A172 (cell line): ENCODE data around the gene MYRFL. TPM values are rescaled to one million over a fixed set of nuclear protein-coding genes. Genes with fewer than 3 reads are reported as not detected.
"Not testable (repeated sequence)": the region's sequence is repeated elsewhere in the genome, so short reads cannot be mapped to it uniquely, and the experiment has no call there.

ENCODE experiments used
- DNase-seq: peaks from one replicate; pipeline ENCODE4 v3.0.0-alpha.2; 2015; ENCODE audit warnings: low spot score
- total RNA-seq: library from RNA; depleted of rRNA; stranded (reverse); fragments of >200 nt; shearing (Covaris generic); gene quantifications from 2 replicates; pipeline ENCODE4 v1.2.3, GENCODE V29; 2014

The MYRFL gene
- total RNA-seq, 1 experiment from 2014 or later, result not detected

DNA sequence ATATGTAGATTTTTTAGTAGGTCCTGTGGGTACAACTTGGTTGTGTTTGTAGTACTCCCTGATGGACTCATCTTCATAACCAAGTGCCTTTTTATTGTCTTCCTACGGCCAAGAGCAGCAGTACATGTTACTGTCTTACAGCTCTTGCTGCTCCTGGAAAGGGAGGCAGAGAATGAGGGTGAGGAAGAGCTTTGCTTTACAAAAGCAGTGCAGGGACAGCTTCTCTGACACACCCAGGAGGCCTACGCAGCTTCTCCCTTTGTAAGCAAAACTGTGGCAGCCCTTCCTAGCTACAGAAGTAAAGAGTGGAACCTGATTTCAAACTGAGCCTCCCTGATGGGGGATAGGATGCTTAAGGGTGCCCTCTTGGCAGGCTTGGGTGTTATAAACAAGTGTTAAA is 18.6 kb downstream of the MYRFL start:
- no peak for DNase-seq

DNA sequence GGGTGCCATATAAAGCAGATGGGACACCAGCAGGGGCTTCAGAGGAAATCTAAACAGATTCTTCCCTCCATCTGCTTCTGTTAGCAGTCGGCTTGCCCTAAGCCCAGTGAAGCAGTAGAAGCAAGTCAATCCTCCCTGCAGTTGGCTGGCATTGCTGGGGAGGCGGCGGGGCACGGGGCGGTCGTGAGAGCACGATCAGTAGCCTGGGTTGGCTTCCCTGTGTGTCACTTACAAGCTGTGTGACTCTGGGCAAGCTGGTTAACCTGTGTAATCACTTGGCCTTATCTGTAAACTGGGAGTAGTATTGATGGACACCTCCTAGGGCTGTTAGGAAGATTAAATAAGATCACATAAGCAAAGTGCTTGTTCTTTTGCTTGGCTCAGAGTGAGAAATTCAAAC is 19.4 kb downstream of the MYRFL start:
- DNase-seq, result no peak

DNA sequence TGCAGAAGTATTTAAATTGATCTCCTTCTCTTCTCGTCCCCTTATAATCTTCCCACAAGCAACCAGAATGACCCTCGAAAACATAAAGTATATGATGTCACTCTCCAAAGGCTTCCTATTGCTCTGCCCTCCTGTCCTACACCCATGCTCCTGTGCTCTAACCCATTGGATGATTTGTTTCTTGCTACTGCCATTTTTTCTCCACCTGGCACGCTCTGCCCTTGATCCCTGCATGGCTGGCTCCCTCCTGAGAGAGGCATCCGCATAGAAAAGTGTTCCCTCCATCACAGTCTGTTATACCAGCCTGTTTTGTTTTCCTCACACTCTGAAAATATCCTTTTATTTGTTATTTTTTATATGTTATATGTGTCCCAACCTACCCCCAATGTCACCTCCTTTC is 19.8 kb downstream of the MYRFL start:
- DNase-seq, result no peak

DNA sequence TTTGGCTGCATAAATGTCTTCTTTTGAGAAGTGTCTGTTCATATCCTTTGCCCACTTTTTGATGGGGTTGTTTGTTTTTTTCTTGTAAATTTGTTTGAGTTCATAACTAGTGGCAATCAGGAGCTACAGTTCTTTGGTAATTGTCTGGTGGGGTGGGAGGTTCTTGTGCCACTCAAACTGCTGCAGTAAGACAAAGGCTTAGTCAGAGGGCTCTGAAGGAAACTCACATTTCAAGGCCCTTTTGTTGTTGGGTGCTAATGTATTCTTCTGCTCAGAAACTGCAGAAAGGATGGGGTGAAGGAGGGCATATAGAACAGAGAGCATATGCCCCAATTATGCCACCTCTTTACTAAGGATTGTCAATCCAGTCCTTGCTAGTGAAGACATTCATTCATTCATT is 21.9 kb downstream of the MYRFL start:
- DNase-seq, result no peak

DNA sequence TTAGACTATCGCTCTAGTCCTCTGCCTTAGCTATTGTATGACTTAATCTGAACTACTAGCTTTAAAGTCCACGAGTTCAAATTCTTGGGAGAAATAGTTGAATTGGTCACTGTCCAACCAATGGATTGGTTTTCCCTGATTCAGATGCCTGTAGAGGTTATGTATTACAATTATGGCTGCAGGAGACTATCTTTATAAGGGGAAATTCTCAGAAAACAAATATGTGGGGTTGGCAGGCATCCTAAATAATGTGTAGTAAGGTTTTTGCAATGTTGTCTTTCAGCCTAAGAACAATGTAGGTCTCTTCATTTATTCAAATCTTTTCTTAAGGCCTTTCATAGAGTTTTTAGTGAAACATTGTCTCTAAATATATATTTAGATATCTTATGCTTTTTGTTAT is 26.9 kb downstream of the MYRFL start:
- DNase-seq, result no peak

DNA sequence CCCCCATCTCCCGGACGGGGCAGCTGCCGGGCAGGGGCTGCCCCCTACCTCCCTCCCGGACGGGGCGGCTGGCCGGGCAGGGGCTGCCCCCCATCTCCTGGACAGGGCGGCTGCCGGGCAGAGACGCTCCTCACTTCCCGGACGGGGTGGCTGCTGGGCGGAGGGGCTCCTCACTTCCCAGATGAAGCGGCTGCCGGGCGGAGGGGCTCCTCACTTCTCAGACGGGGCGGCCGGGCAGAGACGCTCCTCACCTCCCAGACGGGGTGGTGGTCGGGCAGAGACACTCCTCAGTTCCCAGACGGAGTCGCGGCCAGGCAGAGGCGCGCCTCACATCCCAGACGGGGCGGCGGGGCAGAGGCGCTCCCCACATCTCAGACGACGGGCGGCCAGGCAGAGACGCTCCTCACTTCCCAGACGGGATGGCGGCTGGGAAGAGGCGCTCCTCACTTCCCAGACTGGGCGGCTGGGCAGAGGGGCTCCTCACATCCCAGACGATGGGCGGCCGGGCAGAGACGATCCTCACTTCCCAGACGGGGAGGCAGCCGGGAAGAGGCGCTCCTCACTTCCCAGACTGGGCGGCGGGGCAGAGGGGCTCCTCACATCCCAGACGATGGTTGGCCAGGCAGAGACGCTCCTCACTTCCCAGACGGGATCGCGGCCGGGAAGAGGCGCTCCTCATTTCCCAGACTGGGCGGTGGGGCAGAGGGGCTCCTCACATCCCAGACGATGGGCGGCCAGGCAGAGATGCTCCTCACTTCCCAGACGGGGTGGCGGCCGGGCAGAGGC is 28.3 kb downstream of the MYRFL start:
- DNase-seq, result not testable (repeated sequence)

DNA sequence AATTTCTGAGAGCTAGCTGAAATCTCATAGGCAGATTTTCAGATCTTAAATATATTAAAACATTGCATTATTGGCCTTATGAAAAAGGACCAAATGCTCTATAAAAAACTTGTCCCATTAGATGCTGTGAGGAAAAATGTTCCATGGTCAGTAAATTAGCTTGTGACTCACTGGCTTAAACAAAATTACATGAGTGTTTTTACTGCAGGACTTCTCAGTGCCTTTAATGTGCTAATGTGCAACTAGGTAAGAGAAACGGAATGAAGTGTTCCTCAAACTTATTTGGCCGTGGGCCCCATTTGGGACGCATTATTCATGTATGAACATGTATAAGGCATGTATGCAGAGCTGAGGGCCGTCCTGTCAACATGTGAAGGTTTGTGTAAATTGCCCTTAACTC is 41.7 kb downstream of the MYRFL start:
- DNase-seq, result no peak

DNA sequence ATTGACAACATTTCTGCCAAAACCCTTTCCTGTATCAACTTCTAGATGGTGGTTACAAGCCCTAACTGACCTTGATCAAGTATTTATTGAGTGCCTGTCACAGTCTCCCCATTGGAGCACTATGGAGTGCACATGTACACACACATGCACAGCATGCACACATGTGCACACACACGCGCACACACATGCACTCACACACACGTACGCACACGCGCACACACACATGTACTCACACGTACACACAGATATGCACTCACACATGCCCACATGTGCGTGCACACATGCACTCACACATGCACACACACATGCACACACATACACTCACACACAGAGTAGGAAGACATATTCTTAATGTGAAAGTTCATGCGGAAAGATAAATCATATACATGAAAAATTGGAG is 43.7 kb downstream of the MYRFL start:
- no peak for DNase-seq

DNA sequence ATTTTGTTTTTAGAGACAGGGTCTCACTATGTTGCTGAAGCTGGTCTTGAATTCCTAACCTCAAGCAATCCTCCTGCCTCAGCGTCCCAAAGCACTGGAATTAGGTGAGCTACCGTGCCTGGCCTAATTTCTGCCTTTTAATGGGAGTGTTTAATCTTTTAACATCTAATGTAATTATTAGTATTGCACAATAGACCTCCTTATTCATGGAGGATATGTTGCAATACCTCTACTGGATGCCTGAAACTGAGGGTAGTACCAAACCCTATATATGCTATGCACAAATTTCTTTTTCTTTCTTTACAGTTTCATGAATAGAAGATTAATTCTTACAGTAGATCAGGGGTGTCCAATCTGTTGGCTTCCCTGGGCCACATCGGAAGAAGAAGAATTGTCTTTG is 47.8 kb downstream of the MYRFL start:
- DNase-seq, result no peak

DNA sequence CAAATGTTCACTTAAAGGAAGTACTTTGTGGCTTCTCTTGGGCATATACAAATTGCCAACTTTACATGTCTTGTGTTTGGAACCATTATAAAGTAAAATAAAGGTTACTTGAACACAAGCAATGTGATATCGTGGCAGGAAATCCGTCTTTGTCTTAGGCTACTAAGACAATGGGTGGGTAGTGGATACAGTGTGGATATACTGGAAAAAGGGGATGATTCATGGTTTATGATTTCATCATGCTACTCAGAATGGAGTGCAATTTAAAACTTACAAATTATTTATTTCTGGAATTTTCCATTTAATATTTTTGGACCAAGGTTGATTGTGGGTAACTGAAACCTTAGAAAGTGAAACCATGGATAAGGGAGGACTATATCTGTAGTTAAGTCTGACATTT is 48.4 kb downstream of the MYRFL start:
- DNase-seq, result no peak

DNA sequence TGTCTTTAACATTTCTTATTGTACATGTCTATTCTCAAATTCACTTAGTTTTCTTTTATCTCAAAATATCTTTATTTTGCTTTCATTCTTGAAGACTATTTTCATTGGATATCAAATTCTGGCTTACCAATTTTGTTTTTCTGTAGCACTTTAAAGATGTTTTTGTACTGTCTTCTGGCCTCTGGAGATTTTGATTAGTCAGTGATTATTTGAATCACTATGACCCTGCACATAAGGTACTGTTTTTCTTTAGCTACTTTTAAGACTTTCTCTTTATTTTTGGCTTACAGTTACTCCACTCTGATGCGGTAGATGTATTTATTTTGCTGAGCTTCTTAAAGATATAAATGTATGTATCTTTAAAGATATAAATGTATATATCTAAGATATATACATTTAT is 49.6 kb downstream of the MYRFL start:
- DNase-seq, result no peak

DNA sequence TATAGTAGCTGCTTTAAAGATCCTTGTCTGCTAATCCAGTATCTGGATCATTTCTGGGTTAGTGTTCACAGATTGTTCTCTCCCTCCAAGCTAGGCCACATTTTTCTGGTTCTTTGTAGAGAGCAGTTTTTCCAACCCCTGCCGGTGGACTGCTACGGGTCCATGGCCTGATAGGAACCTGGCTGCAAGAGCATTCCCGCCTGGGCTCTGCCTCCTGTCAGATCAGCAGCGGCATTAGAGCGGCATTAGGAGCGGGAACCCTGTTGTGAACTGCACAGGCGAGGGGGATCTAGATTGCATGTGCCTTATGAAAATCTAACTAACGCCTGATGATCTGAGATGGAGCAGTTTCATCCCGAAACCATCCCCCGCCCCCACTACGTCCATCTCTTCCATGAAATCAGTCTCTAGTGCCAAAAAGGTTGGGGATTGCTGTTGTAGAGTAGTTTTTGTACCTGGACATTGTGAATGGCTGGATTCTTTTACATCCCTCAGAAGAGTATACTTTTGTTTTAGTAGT is 50.4 kb downstream of the MYRFL start:
- DNase-seq, result no peak

DNA sequence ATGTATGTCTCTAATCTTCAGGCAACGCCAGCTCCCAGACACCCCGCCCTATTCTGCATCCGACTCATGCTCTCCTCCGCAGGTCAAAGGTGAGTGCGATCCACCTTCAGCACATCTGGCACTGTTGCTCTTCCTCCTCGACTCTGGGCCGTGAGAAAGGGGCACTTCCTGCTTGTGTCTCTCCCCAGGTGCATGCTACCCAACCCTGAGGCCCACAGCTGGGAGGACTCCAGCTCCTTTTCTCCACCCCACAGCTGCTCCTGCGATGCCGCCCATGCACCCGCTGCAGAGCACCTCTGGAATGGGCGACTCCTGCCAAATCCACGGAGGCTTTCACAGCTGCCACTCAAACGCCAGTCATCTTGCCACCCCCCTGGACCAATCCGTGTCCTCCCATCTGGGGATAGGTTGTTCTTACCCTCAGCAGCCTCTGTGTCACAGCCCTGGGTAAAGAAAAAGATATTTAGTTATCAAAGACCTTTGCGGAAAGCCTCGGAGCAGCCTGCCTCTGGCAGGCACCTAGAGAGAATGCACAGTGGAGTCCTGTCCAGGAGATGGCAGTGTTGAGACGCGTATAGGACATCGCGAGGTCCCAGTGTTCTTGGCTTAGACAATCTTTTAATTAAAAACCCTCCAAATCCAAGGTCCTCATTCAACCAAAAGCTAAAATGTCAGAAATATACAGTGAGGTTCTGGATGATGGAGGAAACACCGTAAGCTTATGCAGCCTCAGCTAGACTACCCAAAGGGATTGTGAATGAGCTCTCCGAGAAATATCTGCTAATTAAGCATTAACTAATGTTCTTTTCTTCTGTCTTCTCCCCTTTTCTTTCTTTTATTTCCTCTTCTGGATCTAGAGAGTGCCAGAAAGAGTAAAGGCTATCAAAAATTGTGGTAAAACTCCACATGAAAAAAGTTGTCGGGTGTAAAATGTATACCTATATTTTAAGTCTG is 54.3 kb downstream of the MYRFL start:
- peak; percentile 56 for DNase-seq

DNA sequence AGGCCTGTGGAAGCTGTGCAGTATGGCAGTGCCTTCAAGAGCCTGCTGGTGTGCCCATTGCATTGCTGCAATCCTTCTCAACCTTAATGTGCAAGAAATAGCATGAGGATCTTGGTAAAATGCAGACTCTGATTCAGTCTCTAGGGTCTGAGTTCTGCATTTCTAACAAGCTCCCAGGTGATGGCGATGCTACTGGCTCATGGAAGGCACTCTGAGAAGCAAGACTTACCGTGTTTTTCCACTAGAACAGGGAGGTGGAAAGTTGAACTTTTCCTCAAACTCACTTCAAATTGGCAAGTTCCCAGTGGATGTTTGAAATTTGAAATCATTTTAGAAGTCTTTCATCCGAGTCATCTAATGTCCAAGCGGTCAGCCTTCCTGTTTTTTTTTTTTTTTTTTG is 55.5 kb downstream of the MYRFL start:
- peak; percentile 7 for DNase-seq

DNA sequence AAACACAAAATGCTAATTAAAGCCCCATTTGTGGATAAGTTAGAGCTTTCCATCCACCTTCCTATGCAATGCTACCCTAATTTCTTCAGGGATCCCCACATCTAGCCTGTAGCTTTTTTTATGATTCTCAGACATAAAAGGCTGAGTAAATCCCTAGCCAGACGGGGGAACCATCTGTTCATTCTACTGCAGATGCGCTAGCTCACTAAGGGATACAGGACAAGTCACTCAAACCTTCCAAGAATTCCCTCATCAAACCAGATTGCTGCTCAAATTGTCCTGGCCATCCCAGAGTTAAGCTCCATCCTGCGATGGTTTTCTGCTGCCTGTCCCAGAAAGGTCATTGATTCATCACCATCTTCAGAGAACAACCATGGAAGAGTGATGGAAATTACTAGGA is 56.7 kb downstream of the MYRFL start:
- no peak for DNase-seq

DNA sequence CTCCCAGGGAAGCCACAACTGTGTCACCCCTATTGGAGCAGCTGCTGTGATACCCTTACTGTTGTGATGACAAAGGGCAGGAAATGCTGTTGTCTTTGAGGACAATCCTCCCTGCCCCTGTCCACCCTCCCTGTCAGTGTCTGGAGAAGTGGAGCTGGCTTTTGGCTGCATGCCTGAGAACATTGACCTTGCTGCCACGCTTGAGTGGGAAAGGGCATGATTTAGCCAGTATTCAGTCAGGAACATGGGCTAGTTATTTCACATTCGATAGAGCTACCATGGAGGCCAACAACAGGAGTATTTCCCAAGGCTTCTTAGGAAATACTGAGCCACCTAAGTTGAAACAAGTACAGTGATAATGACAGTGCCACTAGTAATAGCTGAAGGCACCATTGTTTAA is 59.4 kb downstream of the MYRFL start:
- DNase-seq, result no peak

DNA sequence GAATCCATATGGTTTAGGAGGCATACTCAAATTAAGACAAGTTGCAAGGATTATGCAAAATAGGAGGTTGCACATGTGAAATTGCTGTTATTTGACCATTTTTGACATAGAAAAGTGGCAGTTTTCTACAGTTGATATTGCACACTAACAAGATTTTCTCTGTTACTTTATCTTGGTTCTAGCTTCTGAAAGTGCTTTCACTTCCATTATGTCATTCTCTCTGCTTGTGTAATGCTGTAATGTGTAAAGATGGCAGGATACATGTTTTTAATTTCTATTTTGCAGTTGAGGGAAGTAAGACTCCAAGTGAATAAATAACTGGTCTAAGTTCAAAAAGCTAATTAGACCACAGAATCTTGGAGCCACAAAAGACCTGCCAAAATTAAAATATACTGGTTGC is 60.6 kb downstream of the MYRFL start:
- DNase-seq, result no peak

DNA sequence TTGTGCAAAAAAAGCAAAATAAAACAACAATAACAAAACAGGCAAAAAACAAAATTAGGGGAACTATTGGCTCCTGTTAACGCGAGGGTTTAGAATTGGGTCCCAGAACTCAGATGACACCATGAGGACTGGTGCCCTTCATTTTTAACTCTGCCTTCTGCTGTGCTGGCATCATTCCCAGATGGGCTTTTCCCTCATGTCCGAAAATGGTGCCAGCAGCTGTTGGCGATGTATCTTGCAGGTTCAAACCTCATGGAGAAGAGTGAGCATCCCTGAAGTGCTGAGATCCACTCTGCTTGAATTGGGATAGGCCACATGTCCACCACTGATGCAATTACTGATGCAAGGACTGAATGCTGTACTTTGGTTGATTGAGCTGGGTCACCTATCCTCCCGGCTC is 61.1 kb downstream of the MYRFL start:
- DNase-seq, result no peak

DNA sequence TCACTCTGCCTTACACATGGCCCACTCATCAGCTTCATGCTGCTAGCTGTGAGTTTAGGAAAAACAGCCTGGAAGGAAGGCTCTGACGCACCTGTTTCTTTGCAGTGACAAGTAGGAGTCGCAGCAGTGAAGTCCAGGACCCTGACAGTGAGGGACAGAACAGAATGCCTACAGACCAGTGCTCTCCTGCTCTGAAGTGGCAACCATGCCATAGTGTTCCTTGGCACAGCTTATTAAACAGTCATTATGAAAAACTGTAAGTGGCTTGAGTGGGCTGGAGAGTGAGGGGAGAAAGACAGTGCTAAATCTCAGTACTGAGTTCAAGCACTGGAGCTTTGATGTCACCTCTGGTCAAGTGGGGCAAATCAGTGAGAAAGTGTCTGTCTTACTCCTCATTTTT is 61.7 kb downstream of the MYRFL start:
- DNase-seq, result no peak

DNA sequence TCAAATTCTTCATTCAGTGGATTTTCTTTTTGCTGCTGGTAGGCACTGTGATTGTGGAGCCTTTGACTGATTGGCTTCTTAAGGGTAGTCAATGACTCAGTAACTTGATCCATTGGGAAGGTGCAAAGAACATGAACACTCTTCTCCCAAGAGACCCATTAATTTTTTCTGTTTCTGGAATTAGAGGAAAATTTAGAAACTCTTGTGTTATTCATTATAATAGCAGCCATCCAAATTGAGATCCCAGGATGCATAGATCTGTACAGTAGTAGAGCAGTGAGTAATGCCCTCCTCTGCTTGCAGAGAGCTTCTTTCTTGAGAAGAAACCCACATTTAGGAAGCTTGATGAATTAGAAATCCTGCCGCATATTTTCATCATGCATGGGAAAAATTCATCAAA is 63.9 kb downstream of the MYRFL start:
- no peak for DNase-seq

DNA sequence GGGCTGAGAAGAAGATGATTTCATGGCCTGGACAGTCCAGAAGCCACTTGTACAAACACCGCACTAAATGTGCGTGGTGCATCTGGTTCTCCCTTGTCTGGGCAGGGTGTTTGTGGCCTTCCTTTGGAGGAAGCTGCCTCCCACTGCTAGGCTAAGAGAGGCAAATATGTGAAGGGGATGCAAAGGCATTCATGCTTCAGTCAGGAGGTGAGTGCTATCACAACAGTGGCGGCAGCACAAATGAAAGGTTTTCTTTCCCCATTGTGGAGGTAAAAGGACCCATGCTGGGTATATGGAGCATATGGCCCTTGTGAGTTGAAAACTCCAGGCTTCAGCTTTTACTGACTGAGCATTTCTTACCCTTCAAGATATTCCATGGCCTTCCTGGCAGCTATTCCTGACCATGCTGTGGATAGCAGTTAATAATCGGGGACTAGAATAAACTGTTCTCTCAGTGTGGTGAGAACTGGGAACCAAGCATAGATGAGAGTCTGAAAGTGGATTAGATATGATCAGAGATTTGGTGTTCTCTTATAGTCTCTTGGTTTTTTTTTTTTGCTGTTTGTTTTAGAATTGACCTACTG is 69.9 kb downstream of the MYRFL start:
- no peak for DNase-seq

DNA sequence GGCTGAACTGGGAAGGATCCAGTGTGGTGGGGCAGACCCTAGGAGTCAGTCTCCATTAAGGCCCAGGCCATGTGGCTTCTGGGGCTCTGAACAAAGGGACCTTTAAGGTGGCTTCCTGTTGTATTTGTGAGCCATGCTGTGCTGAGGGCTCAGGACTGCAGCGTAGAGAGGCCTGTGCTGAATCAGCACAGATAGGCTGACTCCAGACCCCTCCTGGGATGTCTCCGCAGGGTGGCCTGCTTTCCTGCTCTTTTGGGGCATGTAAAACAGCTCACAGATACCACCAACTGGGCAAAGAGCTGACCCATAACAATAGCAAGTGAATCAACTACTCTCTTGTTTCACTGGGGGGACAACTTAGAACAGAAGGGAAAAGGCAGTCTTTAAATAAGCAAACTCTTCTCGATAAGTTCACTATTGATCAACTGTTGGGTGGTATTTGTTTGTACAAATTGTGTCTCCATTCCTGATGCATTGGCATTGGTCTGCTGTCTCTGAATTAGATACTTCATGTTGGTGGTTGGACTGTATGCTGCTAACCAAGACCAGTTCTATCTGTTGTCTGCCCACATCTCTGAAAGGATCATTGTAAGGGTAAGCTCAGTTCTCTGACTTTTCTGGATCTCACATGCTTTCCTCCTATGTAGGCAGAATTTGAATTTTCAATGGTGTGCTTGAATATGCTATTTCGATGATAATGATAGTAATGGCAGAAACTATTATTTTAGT is 71.8 kb downstream of the MYRFL start:
- DNase-seq, result no peak
